ENCODE results near the gene HAL.
A peak's percentile ranks its signal among the peaks of the same experiment; 100 is the strongest.
"Not testable (repeated sequence)": the region's sequence is repeated elsewhere in the genome, so short reads cannot be mapped to it uniquely, and the experiment has no call there.

The HAL gene

GRCh38 chr12:95974358-95974757 is 21.8 kb downstream of the HAL start:
- no peak for DNase-seq

DNA sequence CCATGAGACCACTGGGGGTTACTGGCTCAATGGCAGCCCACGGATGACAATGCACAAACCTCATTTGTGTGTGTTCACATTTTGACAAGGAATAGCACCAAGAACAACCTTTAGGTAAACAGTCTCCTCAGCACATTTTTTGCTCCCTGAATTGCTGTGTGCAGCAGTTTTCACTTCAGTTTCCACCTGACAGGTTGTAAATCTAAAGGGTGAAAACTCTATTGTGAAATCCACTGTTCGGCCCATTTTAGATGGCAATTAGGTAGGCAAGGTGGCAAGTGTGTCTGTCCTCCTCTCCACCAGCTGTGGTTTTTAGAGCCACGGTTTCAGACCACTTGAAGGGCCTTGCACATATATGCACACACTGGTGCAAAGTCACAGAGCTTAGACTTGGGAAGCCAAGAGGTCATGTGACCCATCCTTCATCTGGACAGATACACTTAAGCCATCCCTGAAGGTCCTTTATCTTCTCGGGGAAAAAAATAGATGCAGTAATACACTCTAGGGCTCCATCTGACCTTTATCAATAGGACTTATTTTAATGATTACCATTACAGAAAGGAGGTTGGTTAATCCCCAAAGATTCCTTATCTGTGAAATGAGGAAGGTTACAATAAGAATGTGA is 23.2 kb downstream of the HAL start:
- no peak for DNase-seq

DNA sequence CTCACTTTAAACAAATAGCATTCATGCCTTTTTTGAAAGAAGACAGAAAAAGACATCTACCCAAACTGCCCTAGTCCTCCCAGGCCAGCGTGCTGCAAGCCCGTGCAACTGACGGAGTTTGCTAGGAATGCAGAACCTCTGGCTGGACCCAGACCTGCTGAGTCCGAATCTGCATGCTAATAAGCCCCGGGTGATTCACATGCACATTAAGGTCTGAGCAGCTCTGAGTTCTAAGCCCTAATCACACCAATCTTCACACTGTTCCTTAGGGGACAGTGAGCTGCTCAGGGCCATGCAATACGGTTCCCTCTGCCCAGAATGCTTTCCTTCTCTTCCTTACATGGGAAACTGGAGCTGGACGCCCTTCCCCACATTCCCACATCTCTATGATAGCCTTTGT is 25.2 kb downstream of the HAL start:
- DNase-seq = no peak

- not testable (repeated sequence) for DNase-seq
These were observed 27.0 kb downstream of the HAL start for GRCh38 chr12:95969116-95969515.

- DNase-seq = no peak
These were observed 28.8 kb downstream of the HAL start for GRCh38 chr12:95967301-95967700.

GRCh38 chr12:95966287-95966870 is 29.8 kb downstream of the HAL start:
- DNase-seq = no peak

- no peak for DNase-seq
These were observed 33.0 kb downstream of the HAL start for GRCh38 chr12:95963096-95963495.

DNA sequence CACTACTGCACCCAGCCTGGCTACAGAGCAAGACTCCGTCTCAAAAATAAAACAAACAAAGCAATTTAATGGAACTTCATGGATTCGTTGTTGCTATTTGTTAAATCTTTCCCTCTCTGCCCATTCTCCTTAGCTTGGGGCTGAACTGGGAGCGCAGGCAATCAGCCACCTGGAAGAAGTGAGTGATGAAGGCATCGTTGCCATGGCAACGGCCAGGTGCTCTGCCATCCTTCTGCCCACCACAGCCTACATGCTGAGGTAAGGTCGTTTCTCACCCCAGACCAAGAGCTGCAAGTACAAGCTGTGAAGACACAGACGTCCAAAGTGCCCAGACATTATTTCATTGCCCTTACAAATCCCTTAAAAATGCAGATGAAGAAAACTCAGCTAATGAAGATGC is 33.9 kb downstream of the HAL start:
- no peak for DNase-seq

DNA sequence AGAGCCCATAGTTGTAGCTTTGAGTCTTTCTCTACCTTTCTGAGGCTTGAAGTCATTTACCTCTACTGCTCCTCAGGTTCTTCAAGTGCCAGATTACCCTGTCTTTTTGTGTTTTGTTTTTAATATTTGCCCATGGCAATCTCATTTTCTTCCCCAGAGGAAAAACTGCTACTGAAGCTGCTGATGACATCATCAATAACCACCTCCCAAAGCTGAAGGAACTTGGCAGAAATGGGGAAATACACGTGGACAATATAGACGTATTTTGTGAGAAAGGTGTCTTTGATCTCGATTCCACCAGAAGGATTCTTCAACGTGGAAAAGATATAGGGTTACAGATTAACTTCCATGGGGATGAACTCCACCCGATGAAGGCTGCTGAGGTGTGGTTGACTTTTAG is 35.9 kb downstream of the HAL start:
- DNase-seq = no peak

DNA sequence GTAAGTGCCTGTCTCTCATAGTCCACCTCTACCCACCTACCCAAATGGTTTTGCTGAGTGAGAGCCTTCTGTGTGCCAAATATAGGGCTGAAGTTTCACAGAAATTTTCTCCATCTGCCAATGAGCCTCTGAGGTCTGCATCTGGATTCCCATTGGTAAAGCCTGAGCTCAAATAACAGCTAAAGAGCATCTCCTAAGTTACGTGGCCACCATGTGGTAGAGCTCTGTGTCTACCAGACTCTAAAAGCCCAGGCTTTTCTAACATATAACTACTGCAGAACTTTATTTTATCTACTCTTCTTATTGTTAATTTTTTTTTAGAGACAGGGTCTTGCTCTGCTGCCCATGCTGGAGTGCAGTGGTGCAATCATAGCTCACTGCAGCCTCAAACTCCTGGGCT is 37.0 kb downstream of the HAL start:
- peak; percentile 22 for DNase-seq

DNA sequence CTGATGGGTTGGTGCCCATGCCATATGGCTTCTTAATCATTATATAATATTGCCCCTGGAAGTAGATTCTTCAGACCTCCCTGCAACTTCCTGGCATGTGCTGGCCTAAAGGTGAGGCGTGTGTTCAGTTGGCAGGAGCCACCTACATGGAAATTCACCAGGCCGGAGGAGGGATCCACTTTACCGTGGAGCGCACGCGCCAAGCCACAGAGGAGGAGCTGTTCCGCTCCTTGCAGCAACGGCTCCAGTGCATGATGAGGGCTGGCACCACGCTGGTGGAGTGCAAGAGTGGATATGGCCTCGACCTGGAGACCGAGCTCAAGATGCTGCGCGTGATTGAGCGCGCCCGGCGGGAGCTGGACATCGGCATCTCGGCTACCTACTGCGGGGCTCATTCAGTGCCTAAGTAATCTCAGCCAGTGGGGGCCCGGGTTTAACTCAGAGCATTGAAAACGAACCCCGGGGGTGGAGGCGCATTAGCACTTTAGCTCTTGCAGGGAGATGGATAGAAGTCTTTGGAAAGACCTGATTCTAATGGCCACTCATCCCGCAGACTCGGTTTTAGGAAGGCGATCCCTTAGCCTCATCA is 39.5 kb downstream of the HAL start:
- DNase-seq = no peak

DNA sequence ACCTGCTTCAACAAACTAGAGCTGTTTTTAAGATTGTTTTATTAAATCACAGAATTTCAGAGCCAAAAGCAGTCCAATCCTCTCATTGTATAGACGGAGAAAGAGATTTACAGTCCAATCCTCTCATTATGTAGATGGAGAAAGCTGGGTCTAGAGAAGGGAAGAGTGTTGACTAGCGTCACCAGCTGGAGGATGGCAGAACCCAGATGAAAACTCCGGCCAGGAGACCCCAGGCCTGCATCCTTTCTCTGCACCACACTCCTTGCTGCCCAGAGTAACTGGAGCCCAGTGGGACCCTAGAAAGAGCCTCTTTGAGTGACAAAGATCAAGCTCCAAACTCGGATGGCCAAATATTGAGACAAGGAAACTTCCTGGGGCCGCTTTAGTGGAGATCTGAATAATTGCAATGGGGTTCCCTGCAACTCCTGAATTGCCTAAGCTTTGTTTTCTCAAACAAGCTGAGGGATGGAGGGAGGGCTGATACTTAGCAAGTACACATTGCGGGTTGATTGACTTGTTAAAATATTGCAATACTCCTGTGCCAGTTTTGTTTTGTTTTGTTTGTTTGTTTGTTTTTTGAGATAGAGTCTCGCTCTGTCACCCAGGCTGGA is 40.5 kb downstream of the HAL start:
- no peak for DNase-seq

- DNase-seq = no peak
These were observed 43.1 kb downstream of the HAL start for GRCh38 chr12:95953000-95953399.

DNA sequence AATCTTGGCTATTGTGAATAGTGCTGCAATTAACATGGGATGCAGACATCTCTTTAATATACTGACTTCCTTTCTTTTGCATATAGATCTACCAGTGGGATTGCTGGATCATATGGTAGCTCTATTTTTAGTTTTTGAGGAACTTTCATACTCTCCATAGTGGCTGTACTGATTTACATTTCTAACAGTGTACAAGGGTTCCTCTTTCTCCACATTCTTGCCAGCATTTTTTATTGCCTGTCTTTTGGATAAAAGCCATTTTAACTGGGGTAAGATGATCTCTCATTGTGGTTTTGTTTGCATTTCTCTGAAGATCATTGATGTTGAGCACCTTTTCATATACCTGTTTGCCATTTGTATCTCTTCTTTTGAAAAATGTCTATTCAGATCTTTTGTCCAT is 44.6 kb downstream of the HAL start:
- no peak for DNase-seq

GRCh38 chr12:95949477-95950206 is 46.5 kb downstream of the HAL start:
- DNase-seq = no peak

DNA sequence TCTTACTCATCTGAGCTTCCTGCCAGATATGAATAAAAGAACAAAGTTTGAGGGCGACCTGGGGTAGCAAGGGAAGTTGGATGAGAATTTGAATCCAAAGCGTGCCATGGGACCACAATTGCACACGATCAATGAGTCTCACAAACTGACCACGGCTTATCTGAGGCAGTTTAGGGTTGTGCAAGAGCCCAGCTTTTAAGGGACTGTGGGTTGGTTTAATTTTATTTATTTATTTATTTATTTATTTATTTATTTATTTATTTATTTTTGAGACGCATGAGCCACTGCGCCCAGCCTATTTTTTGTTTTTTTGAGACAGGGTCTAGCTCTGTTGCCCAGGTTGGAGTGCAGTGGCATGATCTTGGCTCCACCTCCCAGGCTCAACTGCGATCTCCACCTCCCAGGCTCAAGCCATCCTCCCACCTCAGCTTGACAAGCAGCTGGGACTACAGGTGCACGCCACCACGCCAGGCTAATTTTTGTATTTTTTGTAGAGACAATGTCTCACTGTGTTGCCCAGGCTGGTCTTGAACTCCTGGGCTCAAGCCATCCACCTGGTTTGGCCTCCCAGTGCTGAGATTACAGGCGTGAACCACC is 51.9 kb downstream of the HAL start:
- no peak for DNase-seq

- peak; percentile 14 for DNase-seq
These were observed 52.8 kb downstream of the HAL start, which contains the start of gene AMDHD1 for GRCh38 chr12:95943330-95943842. TSS of gene AMDHD1 (plus strand) at chr12:95943331. CDS start at chr12:95943399, 68 bp downstream.

- DNase-seq = peak; percentile 60
These were observed 53.4 kb downstream of the HAL start, which contains the start of gene CCDC38 for GRCh38 chr12:95942524-95943329. TSS of gene CCDC38 (minus strand) at chr12:95942614. CDS start at chr12:95936509, 6,105 bp downstream.

DNA sequence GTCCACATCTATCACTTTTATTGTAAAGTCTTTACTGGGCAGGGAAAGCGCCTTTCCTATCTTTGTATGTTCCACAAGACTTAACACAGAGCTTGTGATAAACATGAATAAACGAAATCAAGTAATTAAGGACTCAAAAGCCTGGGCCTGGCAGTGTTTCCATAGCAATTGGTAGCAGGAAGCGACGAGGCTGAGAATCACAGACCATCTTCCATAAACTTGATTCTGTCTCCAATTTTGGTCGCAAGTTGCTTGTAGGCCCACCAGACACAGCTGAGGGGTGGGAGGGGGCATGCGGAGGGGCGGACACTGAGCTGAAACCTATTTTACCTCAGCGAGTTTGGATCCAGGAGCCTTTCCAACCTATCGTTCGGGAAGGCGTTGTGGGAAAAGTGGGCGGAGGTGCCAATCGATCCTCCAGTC is 54.0 kb downstream of the HAL start:
- DNase-seq = no peak

DNA sequence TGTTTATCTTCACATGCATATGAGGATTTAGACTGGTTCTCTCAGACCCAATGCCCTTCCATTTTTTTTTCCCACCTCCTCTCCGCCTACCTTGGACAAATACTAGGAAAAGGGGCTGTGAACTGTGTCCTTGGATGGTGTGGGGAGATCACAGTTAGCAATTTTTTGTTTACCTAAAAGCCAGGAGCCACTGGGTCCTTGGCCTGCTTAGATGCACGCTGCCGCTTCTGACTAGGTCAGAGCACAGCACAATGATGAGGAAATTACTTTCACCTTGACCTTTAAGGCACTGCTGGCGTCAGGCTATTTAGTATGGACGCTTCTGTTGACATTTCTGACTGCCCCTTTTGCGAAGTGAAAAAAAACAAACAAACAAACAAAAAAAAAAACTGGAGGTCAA is 55.6 kb downstream of the HAL start:
- DNase-seq = no peak
